ENCODE measurements around the gene MUC12. TPM values are rescaled to one million over a fixed set of nuclear protein-coding genes. Genes with fewer than 3 reads are reported as not detected.

The MUC12 gene
- total and polyA plus RNA-seq, 2 of the 13 experiments (the other 11 are each of a cell fraction or from before 2014, with no cell fraction given) = not detected

DNA sequence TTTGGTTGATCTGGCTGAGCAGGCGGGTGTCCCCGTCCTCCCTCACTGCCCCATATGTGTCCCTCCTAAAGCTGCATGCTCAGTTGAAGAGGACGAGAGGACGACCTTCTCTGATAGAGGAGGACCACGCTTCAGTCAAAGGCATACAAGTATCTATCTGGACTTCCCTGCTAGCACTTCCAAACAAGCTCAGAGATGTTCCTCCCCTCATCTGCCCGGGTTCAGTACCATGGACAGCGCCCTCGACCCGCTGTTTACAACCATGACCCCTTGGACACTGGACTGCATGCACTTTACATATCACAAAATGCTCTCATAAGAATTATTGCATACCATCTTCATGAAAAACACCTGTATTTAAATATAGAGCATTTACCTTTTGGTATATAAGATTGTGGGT, 89.0 kb downstream of the MUC12 start (continued):
- TF ChIP-seq, protein P1, sequence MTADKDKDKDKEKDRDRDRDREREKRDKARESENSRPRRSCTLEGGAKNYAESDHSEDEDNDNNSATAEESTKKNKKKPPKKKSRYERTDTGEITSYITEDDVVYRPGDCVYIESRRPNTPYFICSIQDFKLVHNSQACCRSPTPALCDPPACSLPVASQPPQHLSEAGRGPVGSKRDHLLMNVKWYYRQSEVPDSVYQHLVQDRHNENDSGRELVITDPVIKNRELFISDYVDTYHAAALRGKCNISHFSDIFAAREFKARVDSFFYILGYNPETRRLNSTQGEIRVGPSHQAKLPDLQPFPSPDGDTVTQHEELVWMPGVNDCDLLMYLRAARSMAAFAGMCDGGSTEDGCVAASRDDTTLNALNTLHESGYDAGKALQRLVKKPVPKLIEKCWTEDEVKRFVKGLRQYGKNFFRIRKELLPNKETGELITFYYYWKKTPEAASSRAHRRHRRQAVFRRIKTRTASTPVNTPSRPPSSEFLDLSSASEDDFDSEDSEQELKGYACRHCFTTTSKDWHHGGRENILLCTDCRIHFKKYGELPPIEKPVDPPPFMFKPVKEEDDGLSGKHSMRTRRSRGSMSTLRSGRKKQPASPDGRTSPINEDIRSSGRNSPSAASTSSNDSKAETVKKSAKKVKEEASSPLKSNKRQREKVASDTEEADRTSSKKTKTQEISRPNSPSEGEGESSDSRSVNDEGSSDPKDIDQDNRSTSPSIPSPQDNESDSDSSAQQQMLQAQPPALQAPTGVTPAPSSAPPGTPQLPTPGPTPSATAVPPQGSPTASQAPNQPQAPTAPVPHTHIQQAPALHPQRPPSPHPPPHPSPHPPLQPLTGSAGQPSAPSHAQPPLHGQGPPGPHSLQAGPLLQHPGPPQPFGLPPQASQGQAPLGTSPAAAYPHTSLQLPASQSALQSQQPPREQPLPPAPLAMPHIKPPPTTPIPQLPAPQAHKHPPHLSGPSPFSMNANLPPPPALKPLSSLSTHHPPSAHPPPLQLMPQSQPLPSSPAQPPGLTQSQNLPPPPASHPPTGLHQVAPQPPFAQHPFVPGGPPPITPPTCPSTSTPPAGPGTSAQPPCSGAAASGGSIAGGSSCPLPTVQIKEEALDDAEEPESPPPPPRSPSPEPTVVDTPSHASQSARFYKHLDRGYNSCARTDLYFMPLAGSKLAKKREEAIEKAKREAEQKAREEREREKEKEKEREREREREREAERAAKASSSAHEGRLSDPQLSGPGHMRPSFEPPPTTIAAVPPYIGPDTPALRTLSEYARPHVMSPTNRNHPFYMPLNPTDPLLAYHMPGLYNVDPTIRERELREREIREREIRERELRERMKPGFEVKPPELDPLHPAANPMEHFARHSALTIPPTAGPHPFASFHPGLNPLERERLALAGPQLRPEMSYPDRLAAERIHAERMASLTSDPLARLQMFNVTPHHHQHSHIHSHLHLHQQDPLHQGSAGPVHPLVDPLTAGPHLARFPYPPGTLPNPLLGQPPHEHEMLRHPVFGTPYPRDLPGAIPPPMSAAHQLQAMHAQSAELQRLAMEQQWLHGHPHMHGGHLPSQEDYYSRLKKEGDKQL (CRISPR knock-in tag; IDR thresholded peaks at IDR 0.05; ENCODE audit: low read depth) = no peak
- TF ChIP-seq, protein P2, sequence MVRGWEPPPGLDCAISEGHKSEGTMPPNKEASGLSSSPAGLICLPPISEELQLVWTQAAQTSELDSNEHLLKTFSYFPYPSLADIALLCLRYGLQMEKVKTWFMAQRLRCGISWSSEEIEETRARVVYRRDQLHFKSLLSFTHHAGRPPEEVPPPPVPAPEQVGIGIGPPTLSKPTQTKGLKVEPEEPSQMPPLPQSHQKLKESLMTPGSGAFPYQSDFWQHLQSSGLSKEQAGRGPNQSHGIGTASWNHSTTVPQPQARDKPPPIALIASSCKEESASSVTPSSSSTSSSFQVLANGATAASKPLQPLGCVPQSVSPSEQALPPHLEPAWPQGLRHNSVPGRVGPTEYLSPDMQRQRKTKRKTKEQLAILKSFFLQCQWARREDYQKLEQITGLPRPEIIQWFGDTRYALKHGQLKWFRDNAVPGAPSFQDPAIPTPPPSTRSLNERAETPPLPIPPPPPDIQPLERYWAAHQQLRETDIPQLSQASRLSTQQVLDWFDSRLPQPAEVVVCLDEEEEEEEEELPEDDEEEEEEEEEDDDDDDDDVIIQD (CRISPR knock-in tag; IDR thresholded peaks at IDR 0.05; ENCODE audit: low read depth) = 0 out of 2 replicates have a peak, but pooled peaks have one; percentile 23
- peak; percentile 78; the same call in 1 of the 2 replicates for TF ChIP-seq IRF2 (CRISPR knock-in tag; IDR thresholded peaks at IDR 0.05)
- TF ChIP-seq SRY (CRISPR knock-in tag; IDR thresholded peaks at IDR 0.05) = peak; percentile 87; the same call in 1 of the 2 replicates
- TF ChIP-seq TP53 (CRISPR knock-in tag; conservative IDR thresholded peaks at IDR 0.05) = no peak
- no peak for TF ChIP-seq ZNF10 (CRISPR knock-in tag; IDR thresholded peaks at IDR 0.05; ENCODE audit: borderline replicate concordance, low read depth)
- peak; percentile 88 for TF ChIP-seq ZNF781 (CRISPR knock-in tag; IDR thresholded peaks at IDR 0.05; ENCODE audit: borderline replicate concordance, not compliant biosample characterization)
- no peak for TF ChIP-seq ISL2 (CRISPR knock-in tag; IDR thresholded peaks at IDR 0.05)
- no peak for TF ChIP-seq ZNF383 (CRISPR knock-in tag; IDR thresholded peaks at IDR 0.05; ENCODE audit: borderline replicate concordance)
- peak; percentile 32 for TF ChIP-seq XRCC5 (optimal IDR thresholded peaks at IDR 0.05; ENCODE audit: low read length)
- TF ChIP-seq MIER3 (CRISPR knock-in tag; IDR thresholded peaks at IDR 0.05; ENCODE audit: borderline replicate concordance) = peak; percentile 72; the same call in 1 of the 2 replicates
- TF ChIP-seq BCL6 (CRISPR knock-in tag; IDR thresholded peaks at IDR 0.05) = 0 out of 2 replicates have a peak, but pooled peaks have one; percentile 33
- peak; percentile 43; the same call in 1 of the 2 replicates for TF ChIP-seq JDP2 (CRISPR knock-in tag; IDR thresholded peaks at IDR 0.05; ENCODE audit: borderline replicate concordance)
- TF ChIP-seq RBFOX2 (IDR thresholded peaks at IDR 0.05; ENCODE audit: low read depth, low read length) = no peak
- TF ChIP-seq RBM22 (optimal IDR thresholded peaks at IDR 0.05; ENCODE audit: low read length) = no peak
- TF ChIP-seq ISX (CRISPR knock-in tag; conservative IDR thresholded peaks at IDR 0.05) = 0 out of 2 replicates have a peak, but pooled peaks have one; percentile 85
- TF ChIP-seq, protein P3, sequence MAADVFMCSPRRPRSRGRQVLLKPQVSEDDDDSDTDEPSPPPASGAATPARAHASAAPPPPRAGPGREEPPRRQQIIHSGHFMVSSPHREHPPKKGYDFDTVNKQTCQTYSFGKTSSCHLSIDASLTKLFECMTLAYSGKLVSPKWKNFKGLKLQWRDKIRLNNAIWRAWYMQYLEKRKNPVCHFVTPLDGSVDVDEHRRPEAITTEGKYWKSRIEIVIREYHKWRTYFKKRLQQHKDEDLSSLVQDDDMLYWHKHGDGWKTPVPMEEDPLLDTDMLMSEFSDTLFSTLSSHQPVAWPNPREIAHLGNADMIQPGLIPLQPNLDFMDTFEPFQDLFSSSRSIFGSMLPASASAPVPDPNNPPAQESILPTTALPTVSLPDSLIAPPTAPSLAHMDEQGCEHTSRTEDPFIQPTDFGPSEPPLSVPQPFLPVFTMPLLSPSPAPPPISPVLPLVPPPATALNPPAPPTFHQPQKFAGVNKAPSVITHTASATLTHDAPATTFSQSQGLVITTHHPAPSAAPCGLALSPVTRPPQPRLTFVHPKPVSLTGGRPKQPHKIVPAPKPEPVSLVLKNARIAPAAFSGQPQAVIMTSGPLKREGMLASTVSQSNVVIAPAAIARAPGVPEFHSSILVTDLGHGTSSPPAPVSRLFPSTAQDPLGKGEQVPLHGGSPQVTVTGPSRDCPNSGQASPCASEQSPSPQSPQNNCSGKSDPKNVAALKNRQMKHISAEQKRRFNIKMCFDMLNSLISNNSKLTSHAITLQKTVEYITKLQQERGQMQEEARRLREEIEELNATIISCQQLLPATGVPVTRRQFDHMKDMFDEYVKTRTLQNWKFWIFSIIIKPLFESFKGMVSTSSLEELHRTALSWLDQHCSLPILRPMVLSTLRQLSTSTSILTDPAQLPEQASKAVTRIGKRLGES (CRISPR knock-in tag; IDR thresholded peaks at IDR 0.05; ENCODE audit: borderline replicate concordance) = peak; percentile 87; the same call in 1 of the 2 replicates
- TF ChIP-seq NFKBIZ (CRISPR knock-in tag; IDR thresholded peaks at IDR 0.05) = peak; percentile 73; the same call in 1 of the 2 replicates
- TF ChIP-seq SOX6 (IDR thresholded peaks at IDR 0.05) = no peak
- no peak for TF ChIP-seq SOX6 (CRISPR knock-in tag; IDR thresholded peaks at IDR 0.05)

Measured in HepG2 (cell line).